Vagina (tissue), 2 donors: ENCODE results near the gene ZMYND12.

Experiments
- CTCF ChIP-seq, 3 experiments: fragments of 450-650 bp in 2 of 3; fragments of 200-600 bp in 1 of 3; sonication (generic) in 1 of 3; IDR thresholded peaks; one replicate each; pipeline ENCODE4 v1.5.1; 2017 to 2019; ENCODE audit warnings: antibody characterized with exemption in 3 of 3, mild to moderate bottlenecking in 2 of 3, moderate library complexity in 2 of 3
- POLR2AphosphoS5 ChIP-seq, 2 donors: sonication (generic); formaldehyde crosslinking; IDR thresholded peaks; one replicate each; pipeline ENCODE4 v1.9.0; 2017; ENCODE audit warnings: antibody characterized with exemption in 2 of 2, mild to moderate bottlenecking in 2 of 2, low read depth in 1 of 2; ENCODE audit not compliant: insufficient read depth in 1 of 2

- no peak for TF ChIP-seq CTCF (IDR thresholded peaks at IDR 0.05)
- TF ChIP-seq POLR2AphosphoS5 (IDR thresholded peaks at IDR 0.05; ENCODE audit: insufficient read depth in 1 of 2, low read depth in 1 of 2), result no peak
Measured at GRCh38 chr1:42456754-42457089, 900 bp upstream of the ZMYND12 start.
